Measurements from ENCODE around the gene SOHLH2. TPM values are rescaled to one million over a fixed set of nuclear protein-coding genes. Genes with fewer than 3 reads are reported as not detected.

The SOHLH2 gene
- total RNA-seq, 1 experiment from 2014 or later: not detected

DNA sequence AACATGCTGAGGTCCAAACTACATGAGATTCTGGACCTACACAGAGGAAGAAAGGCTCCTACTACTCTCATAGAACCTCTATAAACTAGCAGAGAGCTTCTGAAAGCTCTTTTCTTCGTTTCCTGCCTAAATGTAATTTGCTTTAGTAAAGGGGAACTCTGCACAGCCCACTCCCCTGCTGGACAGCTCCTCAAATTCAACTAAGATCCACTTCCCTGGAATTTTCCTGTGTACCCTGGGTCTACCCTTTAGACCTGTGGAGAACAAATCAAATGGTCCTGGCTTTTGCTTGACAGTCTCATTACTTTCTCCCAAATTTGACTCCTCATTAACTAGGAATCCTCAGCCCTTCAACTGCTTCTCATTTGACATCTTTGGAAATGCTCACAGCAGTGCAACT, 79.7 kb downstream of the SOHLH2 start:
- H3K9me3 Mint-ChIP-seq (ENCODE audit: low read depth, unreplicated experiment): no peaks in the 10 kb centered on the region
- CTCF ChIA-PET: no interaction called here
- no peak overlapping the region for H3K27ac Mint-ChIP-seq (ENCODE audit: unreplicated experiment)
- TF ChIP-seq, protein P1, sequence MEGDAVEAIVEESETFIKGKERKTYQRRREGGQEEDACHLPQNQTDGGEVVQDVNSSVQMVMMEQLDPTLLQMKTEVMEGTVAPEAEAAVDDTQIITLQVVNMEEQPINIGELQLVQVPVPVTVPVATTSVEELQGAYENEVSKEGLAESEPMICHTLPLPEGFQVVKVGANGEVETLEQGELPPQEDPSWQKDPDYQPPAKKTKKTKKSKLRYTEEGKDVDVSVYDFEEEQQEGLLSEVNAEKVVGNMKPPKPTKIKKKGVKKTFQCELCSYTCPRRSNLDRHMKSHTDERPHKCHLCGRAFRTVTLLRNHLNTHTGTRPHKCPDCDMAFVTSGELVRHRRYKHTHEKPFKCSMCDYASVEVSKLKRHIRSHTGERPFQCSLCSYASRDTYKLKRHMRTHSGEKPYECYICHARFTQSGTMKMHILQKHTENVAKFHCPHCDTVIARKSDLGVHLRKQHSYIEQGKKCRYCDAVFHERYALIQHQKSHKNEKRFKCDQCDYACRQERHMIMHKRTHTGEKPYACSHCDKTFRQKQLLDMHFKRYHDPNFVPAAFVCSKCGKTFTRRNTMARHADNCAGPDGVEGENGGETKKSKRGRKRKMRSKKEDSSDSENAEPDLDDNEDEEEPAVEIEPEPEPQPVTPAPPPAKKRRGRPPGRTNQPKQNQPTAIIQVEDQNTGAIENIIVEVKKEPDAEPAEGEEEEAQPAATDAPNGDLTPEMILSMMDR (IDR thresholded peaks at IDR 0.05; ENCODE audit: unreplicated experiment): no peak
- no peak overlapping the region for H3K4me3 Mint-ChIP-seq (ENCODE audit: low read depth, unreplicated experiment)
- DNase-seq: no peak
- intact Hi-C loops (cut with micrococcal nuclease; ENCODE audit: unreplicated experiment): no loop called here
- no peaks in the 10 kb centered on the region for H3K4me1 Mint-ChIP-seq (ENCODE audit: low read depth, unreplicated experiment)
- no peaks in the 10 kb centered on the region for H3K36me3 Mint-ChIP-seq (ENCODE audit: insufficient read depth, unreplicated experiment)
- BruUV-seq (replicated peaks): no TSS peak
- peaks cover 35% of the 10 kb centered on the region for H3K27me3 Mint-ChIP-seq (ENCODE audit: unreplicated experiment)

DNA sequence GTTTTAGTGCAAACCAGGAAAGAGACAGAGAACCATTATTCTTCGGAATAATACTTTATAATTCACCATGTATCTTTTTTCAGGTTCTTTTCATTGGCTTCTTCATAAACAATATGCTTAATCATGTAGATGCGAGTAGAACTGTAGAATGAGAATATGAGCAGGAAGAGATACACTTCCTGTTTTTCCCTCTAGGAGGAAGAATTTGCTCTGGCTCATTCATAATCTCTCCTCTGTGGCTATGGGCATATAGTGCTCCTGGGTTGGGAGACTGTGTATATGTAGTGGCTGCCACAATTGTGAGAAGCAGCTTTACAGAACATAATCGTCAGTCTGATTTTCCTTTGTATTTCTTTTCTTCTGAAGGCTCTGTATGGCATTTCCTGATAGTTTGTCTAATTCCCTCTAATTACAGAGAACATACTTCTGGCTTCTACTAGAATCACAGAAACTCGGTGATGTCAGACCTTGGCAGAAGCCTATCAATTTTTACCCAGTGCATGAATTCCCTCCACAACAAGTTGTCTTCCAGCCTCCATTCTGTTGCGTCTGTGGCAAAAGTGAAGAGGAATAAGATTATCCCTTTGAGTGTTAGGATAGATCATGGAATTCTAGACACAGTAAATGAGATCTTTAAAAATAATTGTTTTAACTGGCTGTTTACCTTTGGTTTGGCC, 80.3 kb downstream of the SOHLH2 start:
- H3K4me3 Mint-ChIP-seq (ENCODE audit: low read depth, unreplicated experiment): no peak overlapping the region
- H3K27ac Mint-ChIP-seq (ENCODE audit: unreplicated experiment): no peak overlapping the region
- H3K9me3 Mint-ChIP-seq (ENCODE audit: low read depth, unreplicated experiment): no peaks in the 10 kb centered on the region
- CTCF ChIA-PET: no interaction called here
- H3K27me3 Mint-ChIP-seq (ENCODE audit: unreplicated experiment): peaks cover 35% of the 10 kb centered on the region
- intact Hi-C loops (cut with micrococcal nuclease; ENCODE audit: unreplicated experiment): no loop called here
- no peak for DNase-seq
- TF ChIP-seq, protein P1 (IDR thresholded peaks at IDR 0.05; ENCODE audit: unreplicated experiment): no peak
- no peaks in the 10 kb centered on the region for H3K4me1 Mint-ChIP-seq (ENCODE audit: low read depth, unreplicated experiment)
- H3K36me3 Mint-ChIP-seq (ENCODE audit: insufficient read depth, unreplicated experiment): no peaks in the 10 kb centered on the region
- no TSS peak for BruUV-seq (replicated peaks)

GRCh38 chr13:36132376-36132775, 82.0 kb downstream of the SOHLH2 start:
- Mint-ChIP-seq H3K36me3 (ENCODE audit: insufficient read depth, unreplicated experiment) (no peaks in the 10 kb centered on the region), H3K27ac (ENCODE audit: unreplicated experiment) (no peak overlapping the region), H3K9me3 (ENCODE audit: low read depth, unreplicated experiment) (no peaks in the 10 kb centered on the region), H3K4me3 (ENCODE audit: low read depth, unreplicated experiment) (no peak overlapping the region), H3K4me1 (ENCODE audit: low read depth, unreplicated experiment) (no peaks in the 10 kb centered on the region), H3K27me3 (ENCODE audit: unreplicated experiment) (peaks cover 35% of the 10 kb centered on the region)
- intact Hi-C loops (cut with micrococcal nuclease; ENCODE audit: unreplicated experiment): no loop called here
- no peak for DNase-seq
- CTCF ChIA-PET: no interaction called here
- BruUV-seq (replicated peaks): no TSS peak
- TF ChIP-seq, protein P1 (IDR thresholded peaks at IDR 0.05; ENCODE audit: unreplicated experiment): no peak

- BruUV-seq (replicated peaks): no TSS peak
- CTCF ChIA-PET: no interaction called here
- Mint-ChIP-seq H3K4me1 (ENCODE audit: low read depth, unreplicated experiment) (no peaks in the 10 kb centered on the region), H3K9me3 (ENCODE audit: low read depth, unreplicated experiment) (no peaks in the 10 kb centered on the region), H3K36me3 (ENCODE audit: insufficient read depth, unreplicated experiment) (no peaks in the 10 kb centered on the region), H3K27me3 (ENCODE audit: unreplicated experiment) (peaks cover 35% of the 10 kb centered on the region), H3K27ac (ENCODE audit: unreplicated experiment) (no peak overlapping the region), H3K4me3 (ENCODE audit: low read depth, unreplicated experiment) (no peak overlapping the region)
- intact Hi-C loops (cut with micrococcal nuclease; ENCODE audit: unreplicated experiment): no loop called here
- DNase-seq: no peak
- TF ChIP-seq, protein P1 (IDR thresholded peaks at IDR 0.05; ENCODE audit: unreplicated experiment): no peak
Observed at GRCh38 chr13:36131931-36132297, 82.4 kb downstream of the SOHLH2 start.

Measured in Calu3 (cell line).